Activated T-cell treated with anti-CD3 and anti-CD28 coated beads, Interleukin-2, amount 50 U/mL, for 4 hours (primary cell): ENCODE results near the gene TGDS. TPM values are rescaled to one million over a fixed set of nuclear protein-coding genes. Genes with fewer than 3 reads are reported as not detected.

Experiments used
- ATAC-seq, 2 donors: fragments of 200-7000 bp; cut with Tn5 transposase; one replicate each; pipeline ENCODE4 v1.10.0; 2021
- DNase-seq: peaks from one replicate; pipeline ENCODE4 v3.0.0-alpha.2; 2020
- H3K27me3 Mint-ChIP-seq: one replicate; pipeline ENCODE4 v1.8.0; 2021; ENCODE audit warnings: low read depth, mixed read lengths
- H3K36me3 Mint-ChIP-seq: one replicate; pipeline ENCODE4 v1.8.0; 2022; ENCODE audit warnings: mixed read lengths; ENCODE audit not compliant: insufficient read depth
- H3K4me1 Mint-ChIP-seq: one replicate; pipeline ENCODE4 v1.8.0; 2021; ENCODE audit warnings: low read depth, mixed read lengths
- H3K4me3 Mint-ChIP-seq: one replicate; pipeline ENCODE4 v1.8.0; 2021; ENCODE audit warnings: mild to moderate bottlenecking, moderate library complexity, mixed read lengths
- H3K9me3 Mint-ChIP-seq: one replicate; pipeline ENCODE4 v1.8.0; 2021; ENCODE audit warnings: mixed read lengths
- total RNA-seq, 3 donors: library from RNA; stranded (reverse); gene quantifications; one replicate each; pipeline ENCODE4 v1.2.1, GENCODE V29; 2021

Gene TGDS
- total RNA-seq, 3 donors from 2014 or later, result 22.0 to 27.8 (median 26.4) TPM

DNA sequence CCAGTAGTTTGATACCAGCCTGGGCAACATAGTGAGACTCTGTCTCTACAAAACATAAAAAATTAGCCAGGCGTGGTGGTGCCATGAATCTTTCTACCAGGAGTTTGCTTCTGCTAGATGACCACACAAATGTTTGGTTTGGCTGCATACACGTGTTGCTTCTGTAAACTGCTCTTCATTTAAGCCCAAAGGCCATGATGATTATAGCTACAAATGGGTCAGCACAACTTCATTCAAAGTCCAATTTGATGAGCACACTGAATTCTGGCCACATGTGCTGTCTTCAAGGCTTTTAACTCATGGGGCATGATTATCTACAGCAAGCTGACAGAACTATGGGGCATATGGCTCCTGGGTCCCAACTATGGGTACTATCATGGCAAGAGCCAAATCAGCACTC is 70.2 kb downstream of the TGDS start:
- peaks cover 2% of the 10 kb centered on the region for H3K36me3 Mint-ChIP-seq
- H3K9me3 Mint-ChIP-seq, result peaks cover 2% of the 10 kb centered on the region
- no peak for ATAC-seq
- no peak for DNase-seq
- no peak overlapping the region for H3K4me3 Mint-ChIP-seq
- H3K27me3 Mint-ChIP-seq, result no peaks in the 10 kb centered on the region
- H3K4me1 Mint-ChIP-seq, result no peaks in the 10 kb centered on the region

GRCh38 chr13:94524407-94524806 is 71.5 kb downstream of the TGDS start:
- H3K9me3 Mint-ChIP-seq, result no peaks in the 10 kb centered on the region
- H3K4me3 Mint-ChIP-seq, result no peak overlapping the region
- no peaks in the 10 kb centered on the region for H3K4me1 Mint-ChIP-seq
- no peaks in the 10 kb centered on the region for H3K27me3 Mint-ChIP-seq
- H3K36me3 Mint-ChIP-seq, result peaks cover 2% of the 10 kb centered on the region
- ATAC-seq, result no peak
- DNase-seq, result no peak

Other genes with a start within 250 kb of the TGDS start
- not detected for gene DCT, start 116.5 kb downstream of the TGDS start, total RNA-seq
- 1 to 10 TPM; 6.0 to 8.3 (median 7.0) TPM for gene GPR180, start 5.7 kb upstream of the TGDS start, total RNA-seq
- not detected for gene SOX21, start 116.4 kb upstream of the TGDS start, total RNA-seq